NCI-H1694 treated with DMSO at 0.1 percent for 48 hours (cell line): ENCODE measurements around the gene TPM2.

ENCODE experiments used
- DNase-seq: peaks from one replicate; lab custom pipeline; 2025; lab: John Stamatoyannopoulos, UW

TPM2 gene

DNA sequence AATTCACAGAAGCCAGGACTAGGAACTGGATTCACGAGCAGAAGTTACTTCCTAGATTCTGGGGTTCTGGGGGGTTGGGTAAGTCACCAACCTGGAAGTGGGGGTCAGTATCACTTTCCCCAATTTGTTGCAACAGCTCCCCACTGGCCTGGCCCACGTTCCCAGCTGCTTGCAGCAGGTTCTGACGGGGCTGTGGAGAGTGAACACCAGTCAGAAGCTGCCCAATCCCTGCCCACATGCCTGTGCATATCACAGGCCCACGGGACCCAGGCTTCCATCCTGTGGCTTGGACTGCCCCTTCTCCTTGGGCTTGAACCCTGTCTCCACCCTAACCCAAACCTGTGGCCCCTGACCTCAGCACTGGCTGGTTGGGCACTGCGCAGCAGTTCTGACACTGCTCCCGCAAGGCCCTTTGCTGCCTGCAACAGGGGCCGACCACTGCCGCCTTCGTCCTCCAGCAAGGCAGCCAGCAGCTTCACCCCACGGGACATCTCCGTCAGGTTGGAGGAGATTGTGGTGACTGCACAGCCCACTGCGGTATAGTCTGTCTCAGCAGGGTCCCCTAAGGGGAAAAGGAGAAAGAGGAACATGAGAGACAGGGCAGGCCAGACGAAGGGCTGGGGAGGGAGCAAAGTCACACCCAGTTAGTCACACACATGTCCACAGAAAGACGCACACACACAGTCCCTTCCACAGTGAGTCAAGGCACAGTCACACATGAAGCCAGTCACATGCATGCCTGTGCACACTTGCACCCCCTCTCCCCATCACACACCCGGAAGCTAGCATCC lies 29.2 kb upstream of the TPM2 start:
- no peak for DNase-seq

DNA sequence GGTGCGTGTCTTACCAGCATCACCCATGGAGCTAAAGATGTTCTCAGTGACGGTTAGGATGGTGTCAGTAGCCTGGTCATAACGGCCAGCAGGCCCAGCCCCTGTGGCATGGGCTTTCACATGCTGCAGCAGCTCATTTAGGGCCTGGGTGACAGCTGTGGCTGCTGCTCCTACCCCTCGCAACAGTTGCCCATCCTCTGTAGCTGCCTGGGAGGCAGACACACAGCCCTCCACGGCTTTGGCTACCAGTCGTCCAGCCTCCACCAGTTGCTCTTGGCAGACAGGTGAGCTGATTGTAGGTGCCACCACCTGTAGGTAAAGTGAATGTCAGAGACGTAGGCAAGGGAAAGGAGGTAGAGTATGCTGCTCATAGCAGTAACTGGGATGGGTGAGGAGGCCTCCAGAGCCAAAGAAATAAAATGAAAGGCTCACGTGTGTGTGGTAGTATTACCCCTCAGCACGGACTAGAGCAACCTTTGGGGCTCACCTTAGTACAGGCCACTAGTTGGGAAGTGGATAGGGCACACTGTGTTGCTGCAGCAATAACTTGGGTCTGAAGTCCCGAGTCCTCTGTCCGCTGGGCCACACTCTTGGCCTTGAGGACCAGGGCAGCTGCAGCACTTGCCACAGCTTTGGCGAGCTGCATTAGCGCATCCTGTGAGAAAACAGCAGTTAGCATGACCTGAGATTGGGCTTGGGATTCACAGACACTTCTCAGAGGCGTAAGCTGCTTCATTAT lies 27.6 kb upstream of the TPM2 start:
- DNase-seq: no peak

DNA sequence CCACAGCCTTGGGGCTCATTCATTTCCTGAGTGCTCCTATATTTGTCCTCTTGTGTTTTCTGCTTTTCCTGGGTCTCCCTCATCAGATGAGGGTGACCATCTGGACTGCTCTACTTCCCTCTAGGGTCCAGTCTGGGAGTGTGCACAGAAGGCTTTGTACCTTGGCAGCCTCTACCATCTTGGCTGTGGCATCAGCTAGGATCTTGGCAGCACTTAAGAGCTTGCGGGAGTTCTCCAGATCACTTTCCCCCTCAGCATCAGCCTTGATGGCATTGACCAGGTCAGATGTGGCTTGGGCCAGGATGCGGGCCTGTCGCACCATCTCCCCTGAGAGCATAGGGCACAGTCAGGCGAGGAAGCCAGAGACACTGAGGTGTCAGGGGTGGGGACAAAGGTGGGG lies 26.5 kb upstream of the TPM2 start:
- DNase-seq: no peak

DNA sequence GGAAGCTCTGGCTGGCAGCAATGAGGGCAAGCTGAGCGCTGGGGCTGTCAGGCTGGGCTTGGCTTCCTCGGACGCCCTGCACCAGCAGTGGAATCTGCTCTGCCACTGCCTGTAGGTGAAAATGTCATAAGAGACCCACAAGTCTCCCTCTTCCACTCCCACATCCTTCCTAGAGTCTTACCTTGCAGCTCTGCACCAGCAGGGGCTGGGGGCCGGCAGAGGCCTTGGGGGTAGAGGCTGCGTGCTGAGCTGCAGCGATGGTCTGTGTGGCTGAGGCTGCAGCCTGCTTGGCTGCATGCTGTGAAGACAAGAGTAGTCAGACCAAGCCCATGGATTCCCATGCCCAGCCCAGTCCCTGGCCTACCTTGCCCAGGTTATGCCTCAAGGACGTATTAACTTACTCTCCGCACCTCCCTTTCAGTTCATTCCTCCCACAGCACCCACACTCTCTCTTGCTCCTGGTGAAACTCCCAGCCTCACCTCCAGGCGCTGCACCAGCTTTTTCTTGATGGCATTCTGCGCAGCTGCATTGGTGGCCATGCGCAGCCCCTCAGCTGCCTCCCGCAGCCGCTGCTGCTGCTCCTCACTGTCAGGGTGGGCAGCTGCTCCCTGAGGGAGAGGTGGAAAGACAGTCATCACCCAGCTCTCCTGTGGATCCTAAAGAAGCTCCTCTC lies 25.0 kb upstream of the TPM2 start:
- DNase-seq: no peak

DNA sequence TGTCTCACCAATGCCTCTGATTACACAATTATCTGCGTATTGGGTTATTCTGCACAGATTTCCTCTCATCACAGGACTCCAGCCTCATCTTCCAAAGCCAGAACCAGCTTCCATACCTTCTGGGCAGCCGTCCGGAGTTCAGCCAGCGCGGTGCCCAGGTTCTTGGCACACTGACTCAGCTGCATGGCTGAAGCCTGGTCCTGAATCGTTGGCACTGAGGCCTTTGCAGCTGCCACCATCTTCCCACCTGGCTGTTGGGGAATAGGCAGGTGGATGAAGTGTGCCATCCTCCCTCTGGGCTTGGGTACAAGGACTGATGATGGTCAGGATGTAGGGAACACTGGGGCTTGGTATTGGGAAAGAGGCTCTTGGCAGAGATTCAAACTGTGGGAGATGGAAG lies 24.4 kb upstream of the TPM2 start:
- no peak for DNase-seq

DNA sequence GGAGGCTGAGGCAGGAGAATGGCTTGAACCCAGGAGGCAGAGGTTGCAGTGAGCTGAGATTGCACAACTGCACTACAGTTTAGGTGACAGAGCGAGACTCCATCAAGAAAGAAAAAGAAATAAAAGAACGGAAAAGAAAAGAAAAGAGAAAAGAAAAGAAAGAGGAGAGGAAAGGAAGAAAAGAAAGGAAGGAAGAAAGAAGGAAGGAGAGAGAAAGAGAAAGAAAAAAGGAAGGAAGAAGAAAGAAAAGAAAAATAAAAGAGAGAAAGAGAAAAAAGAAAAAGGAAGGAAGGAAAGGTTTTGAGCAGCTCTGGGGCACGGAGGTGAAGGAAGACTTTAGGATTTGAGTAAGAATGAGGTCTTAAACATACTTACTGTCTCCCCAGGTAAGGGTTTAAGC lies 23.9 kb upstream of the TPM2 start:
- no peak for DNase-seq

DNA sequence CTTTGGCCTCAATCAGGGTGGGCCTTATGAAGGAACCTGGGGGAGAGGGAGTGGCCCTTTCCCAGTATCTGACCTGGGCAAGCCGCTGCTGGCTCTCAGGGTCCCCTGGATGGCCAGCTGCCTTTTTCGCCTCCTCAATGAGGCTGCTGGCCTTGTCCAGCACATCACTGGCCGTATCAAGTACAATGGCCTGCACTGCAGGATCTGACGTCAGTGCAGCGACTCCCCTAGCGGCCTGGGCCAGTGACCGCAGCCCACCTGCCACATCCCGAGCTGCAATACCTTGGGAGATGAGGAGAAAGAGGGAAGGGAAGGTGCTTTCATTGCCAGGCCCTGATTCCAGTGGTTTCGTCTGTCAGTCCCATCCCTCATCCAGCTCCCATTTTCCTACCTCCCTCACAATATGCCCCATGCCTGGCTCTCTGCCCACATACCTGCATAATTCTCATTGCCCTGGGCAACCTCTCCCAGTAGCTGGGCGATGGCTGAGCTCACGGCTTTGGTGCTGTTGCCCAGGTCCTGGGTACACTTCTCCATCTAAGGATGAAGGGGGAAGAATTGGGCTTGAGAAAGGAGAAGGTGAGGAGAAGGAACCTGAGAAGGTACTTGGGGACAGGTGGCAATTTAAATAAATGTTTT lies 23.2 kb upstream of the TPM2 start:
- DNase-seq: no peak

DNA sequence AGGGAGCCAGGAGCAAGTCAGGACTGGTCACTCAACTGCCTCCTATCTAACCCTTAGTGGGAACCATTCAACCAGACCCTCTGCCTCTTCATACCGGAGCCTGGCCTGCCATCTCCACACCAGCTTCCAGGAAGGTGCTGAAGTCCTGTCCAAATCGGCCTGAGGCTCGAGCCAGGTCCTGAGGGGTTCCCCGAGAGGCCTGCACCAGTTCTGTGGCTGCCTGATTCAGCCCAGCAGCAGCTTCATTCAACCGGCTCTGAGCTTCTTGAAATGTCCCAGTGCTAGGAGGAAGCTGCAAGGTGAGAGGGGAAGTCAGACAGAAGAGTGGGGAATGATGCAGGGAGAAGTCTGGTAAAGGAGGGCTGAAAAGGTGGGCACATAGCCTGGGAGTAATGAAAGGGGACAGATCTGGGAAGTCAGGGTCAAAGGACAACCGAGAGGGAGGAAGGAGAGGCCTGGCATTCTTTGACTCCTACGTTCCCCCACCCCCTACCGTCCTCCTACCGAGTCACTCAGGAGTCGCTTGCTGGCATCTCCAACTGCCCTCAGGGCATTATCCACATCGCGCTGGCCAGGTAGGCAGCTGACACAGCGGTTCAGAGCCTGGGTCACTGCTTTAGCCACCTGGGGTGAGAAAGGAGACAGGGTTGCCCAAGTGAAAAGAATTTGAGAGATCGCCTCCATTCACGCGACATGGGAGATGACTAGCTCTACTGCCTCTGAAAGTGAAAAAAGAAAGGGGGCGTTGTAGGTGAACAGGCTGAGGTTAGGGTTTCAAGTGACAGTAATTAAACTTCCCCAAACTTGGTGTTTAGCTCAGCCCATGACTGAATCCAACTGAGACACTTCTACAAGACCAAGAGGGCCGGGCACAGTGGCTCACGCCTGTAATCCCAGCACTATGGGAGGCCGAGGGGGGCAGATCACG lies 22.0 kb upstream of the TPM2 start:
- DNase-seq: no peak

DNA sequence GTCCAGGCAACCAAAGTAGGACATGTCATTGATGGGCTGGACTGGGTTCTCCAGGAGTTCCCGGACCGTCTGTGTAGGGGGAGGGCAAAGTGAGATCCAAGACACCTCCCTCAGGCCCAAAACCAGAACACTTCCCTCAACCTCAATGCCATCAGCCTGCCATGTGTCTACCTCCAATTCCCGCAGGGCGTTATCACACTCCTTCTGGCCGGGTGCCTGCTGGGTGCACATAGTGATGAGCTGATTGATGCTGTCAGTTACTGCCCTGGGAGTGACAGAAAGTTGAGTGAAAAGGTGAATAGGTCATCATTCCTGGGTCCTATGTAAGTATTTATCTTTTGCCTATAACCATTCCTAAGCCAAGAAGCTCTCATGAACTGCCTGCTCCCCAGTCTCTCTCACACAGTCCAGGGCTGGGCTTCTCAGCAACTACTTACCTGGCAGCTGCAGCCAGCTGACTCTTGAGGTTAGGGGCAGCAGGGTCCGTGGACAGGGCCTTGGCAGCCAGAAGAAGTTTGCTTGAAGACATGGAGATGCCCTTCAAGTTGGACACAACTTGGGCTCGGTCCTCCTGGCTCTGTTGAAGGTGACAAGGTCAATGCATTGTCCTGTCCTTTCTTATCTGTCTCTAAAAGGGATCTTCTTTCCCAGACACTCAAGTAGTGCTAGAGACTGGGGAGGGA lies 21.2 kb upstream of the TPM2 start:
- no peak for DNase-seq

DNA sequence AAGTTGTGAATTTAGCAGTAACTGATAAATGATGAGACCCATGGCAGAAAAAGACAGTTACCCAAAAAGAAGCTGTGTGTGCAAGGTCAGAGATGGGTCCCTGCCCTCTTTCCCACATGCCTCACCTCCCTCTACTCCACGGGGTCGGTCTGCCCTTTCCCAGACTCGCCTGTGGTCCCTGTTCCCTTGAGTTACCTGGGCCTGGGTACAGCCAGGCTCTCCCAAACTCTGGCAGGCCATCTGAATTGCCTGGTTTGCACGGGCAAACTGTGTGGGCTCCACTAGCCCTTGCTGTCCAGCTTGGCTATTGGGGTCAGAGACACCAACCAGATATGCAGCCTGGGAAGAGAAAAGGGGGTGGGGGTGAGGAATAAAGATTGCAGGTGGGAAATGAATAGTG lies 18.4 kb upstream of the TPM2 start:
- DNase-seq: no peak

DNA sequence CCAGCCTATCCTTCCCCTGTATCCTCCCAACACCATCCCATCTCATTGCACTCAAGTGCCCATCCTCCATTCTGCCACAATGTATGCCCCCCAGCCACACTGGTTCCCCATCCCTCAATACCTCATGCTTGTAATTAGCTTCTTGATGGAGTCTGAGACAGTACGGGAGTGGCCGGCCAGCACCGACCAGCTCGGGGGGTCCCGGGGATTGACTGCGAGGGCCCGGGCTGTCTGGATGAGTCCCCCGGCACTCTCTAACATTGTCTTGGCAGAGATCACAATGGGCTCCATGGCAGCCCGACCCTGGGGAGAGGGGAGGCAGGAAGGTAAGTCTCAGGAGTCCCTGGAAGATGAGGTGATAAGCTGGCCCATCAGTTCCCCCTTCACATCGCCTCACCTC lies 17.2 kb upstream of the TPM2 start:
- no peak for DNase-seq

DNA sequence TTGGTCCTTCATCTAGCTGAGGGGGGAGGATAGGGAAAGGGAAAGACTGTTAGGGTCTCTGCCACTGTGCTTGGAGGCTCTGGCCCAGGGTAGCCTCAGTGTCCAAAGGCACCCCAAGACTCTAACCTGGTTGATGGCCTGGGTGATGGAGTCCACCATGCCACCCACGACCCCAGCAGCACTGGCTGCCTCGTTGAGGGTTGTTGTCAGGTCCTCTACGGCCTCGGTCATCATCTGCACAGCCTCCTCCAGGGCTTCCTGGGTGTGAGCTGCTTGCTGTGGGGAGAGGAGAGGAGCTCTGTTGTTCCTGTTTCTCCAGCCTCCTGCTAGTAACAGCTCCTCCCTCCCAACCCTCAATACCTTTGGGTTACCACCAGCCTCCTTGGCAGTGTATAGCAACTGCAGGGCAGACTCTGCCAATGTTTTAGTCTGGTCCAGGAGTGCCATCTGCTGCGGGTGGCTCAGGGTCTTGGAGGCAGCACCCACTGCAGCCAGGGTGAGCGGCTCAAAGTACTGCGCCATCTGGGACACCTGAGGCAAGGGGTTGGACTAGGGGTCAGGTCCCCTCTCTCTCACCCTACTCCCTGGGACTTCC lies 16.2 kb upstream of the TPM2 start:
- DNase-seq: no peak

DNA sequence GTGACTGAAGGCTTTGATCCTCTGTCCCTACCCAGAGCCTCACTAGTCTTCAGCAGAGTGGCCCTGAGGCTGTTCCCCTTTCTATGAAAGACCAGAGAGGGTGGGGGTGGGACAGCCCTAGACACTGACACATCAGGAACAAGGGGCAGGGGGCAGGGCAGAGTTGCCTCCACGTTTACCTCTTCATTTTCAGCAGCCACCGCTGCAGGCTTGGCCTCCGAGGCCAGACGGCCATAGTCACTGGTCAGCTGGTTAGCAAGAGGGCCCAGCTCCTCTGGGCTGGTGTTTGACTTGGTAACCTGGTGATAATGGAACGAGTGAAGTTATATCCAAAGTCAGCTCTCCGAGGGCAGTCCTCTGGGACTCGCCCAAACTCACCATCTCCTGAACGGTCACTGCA lies 15.6 kb upstream of the TPM2 start:
- DNase-seq: no peak

DNA sequence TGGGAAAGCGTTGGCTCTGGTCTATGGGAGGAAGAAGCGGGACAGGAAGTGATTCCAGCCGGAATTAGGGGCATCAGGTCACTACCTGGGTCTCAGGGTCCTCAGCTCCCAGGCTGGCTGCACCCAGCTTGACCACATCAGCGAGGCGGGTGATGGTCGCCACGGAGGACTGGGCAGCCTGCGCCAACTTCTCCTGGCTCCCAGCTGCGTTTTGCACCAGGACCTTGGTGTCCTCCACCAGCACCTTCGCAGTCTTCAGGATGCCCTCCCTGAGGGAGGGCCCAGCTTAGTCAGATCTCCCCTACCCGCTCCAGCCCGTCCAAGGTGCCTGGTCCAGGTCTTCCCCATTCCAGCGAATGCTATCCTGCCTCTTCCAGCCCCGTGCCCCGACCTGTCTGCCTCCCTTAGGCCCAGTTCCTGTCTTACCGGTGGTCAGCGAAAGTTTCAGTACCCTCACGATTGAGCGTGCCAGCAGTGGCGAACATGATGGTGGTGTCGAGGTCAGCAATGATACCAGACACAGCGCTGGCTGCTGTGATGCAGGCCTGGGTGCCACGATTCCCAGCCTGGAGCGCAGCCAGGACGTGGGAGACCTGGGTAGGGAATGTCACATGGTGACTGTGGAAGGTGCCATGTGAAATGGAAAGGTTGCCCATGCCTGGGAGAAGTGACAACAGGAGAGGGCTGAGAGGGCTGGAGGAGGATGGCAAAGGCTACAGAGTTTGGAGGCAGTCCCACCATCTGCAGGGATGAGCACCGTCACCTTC lies 14.4 kb upstream of the TPM2 start:
- no peak for DNase-seq

DNA sequence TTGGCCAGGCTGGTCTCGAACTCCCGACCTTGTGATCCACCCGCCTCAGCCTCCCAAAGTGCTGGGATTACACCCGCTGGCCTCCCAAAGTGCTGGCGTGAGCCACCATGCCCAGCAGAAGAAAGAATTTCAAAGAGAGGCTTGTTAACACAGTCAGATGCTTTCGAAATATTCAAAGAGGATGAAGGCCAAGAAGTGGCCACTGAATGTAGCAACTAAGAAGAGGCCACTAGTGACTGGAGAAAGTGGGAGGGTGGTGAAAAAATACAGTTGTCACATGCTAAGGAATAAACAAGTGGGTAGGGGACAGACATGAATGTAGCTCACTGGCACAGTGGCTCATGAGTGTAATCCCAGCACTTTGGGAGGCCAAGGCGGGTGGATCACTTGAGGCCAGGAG lies 13.0 kb upstream of the TPM2 start:
- no peak for DNase-seq

DNA sequence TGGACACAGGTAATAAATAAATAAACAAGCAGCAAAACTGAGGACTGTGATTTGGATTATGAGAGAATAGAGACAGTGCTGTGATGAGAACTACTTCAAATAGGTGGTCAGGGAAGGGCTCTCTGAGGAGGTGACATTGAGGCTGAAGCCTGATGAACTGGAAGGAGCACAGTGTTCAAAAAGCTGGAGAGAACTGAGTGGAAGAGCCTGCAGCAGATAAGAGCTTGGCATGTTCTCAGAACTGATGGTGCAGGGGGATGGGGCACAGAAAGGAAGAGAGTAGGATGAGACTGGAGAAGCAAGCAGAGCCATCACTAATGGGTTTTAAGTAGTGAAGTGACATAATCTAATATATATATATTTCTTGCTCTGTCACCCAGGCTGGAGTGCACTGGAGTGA lies 11.2 kb upstream of the TPM2 start:
- no peak for DNase-seq

DNA sequence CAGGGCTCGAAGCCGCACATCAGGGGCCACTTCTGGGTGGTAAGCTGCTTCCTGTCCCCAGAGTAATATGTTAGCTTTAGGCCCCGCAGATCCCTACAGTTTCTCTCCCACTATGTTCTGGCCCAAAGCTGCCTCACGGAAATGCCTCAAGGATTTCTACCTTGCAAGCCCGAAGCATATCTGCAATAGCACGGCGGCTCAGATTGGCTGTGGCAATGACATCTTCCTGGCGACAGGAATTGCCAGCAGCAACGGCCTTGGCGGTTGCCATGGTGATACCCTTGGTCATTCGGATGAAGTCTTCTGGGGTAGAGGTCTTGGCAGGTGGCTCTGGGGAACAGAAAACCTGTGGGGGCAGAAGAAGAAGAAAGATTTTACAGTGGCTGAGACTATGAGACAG lies 10.3 kb upstream of the TPM2 start:
- DNase-seq: no peak

DNA sequence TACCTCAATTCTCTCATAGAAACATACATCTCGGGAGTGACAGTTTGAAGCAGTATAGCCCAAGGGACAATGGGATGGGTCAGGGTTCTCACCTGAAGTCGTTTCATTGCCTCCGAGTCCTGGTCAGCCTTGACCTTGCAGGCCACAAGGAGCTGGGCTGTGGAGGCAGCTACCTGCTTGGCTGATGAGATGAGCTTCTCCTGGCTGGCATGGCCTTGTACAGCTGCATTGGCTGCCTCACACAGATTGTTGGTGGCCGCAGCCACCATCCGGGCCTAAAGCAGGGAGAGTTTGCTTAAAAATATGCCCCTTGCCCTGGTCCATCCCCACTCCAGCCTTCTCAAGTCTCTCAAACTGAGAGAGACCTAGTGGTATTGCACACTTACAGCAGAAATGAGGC lies 8.5 kb upstream of the TPM2 start:
- DNase-seq: no peak

DNA sequence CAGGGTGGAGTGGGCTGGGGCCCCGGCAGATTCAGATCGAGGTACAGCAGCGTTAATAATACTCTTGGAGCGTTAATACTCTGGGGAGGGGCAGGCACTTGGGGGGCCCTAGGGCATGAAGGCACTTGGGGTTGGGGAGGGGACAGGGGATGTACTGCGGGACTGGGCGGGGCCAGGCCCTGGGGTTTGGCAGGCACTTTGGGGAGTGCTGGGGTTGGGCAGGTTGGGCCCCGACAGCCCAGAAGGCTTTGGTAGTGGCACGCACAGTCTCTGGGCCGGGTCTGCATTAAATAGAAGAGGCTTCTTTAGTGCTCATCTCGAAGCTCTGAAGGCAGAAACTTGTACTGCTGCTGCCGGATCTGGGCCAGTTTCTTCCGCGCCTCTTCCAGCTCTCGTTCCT lies 7.8 kb upstream of the TPM2 start:
- no peak for DNase-seq
